K562 (cell line): Measurements from ENCODE around the gene TFAP2A. TPM values are rescaled to one million over a fixed set of nuclear protein-coding genes. Genes with fewer than 3 reads are reported as not detected.

Experiments used
- ATAC-seq: fragments of 200-7000 bp; cut with Tn5 transposase; 3 replicates; pipeline ENCODE4 v1.9.1; 2020; ENCODE audit warnings: moderate library complexity
- BruUV-seq: library from RNA; stranded (reverse); fragments of 400-500 nt; replicated peaks from 2 replicates; lab custom pipeline; 2021; lab: Mats Ljungman, UMichigan
- CTCF ChIA-PET: fragments of 300-600 bp; formaldehyde crosslinking; extraction: SDS; loops from one replicate; lab custom pipeline; 2021; ENCODE audit warnings: low intra/inter-chr PET ratio; lab: Yijun Ruan, JAX
- POLR2A ChIA-PET: fragments of 300-600, 350-650 bp; sonication (Branson Sonifier 250); formaldehyde crosslinking; extraction: SDS; loops from one replicate; lab custom pipeline; 2021; ENCODE audit warnings: antibody characterized with exemption, inconsistent platforms; lab: Yijun Ruan, JAX
- DNase-seq, 4 experiments: peaks; one replicate each; pipeline versions ENCODE4 v3.0.0 to v3.0.0-alpha.2; 2011 to 2018; ENCODE audit warnings: low spot score in 3 of 4, mixed read lengths in 3 of 4; ENCODE audit errors: extremely low read depth in 1 of 4
- FAIRE-seq: peaks from 2 replicates; lab custom pipeline; 2011; peaks lifted over from hg19 to GRCh38; lab: Jason Lieb, UNC
- H2AFZ ChIP-seq: 2 replicates; pipeline ENCODE4 v1.6.0; 2011; ENCODE audit warnings: low read depth, low read length, control low read depth, inconsistent platforms
- H3K27ac ChIP-seq: fragments of 200-600 bp; 3 replicates; pipeline ENCODE4 v1.8.0; 2011; ENCODE audit warnings: low read depth, mild to moderate bottlenecking, control low read depth, inconsistent platforms, low read length, moderate library complexity, mixed read lengths; ENCODE audit errors: extremely low read depth
- H3K27me3 ChIP-seq, 2 experiments: fragments of 300-600 bp in 1 of 2; 2 replicates in 1 of 2; 3 replicates in 1 of 2; pipeline versions ENCODE4 v1.6.0 to v1.8.0; 2011; ENCODE audit warnings: inconsistent platforms in 2 of 2, low read length in 2 of 2, mild to moderate bottlenecking in 1 of 2, mixed read lengths in 1 of 2, moderate library complexity in 1 of 2; ENCODE audit not compliant: control insufficient read depth in 2 of 2, insufficient read depth in 2 of 2
- H3K36me3 ChIP-seq: fragments of 300-600 bp; 3 replicates; pipeline ENCODE4 v1.8.0; 2011; ENCODE audit warnings: mild to moderate bottlenecking, low read length, inconsistent platforms; ENCODE audit not compliant: control insufficient read depth, insufficient read depth
- H3K4me1 ChIP-seq, 2 experiments: fragments of 200-600 bp in 1 of 2; replicated peaks in 1 of 2; 2 replicates in 1 of 2; 3 replicates in 1 of 2; pipeline versions ENCODE4 v1.5.1 to v1.8.0; 2011; ENCODE audit warnings: inconsistent platforms in 2 of 2, low read length in 2 of 2, mild to moderate bottlenecking in 1 of 2, mixed read lengths in 1 of 2, moderate library complexity in 1 of 2; ENCODE audit not compliant: control insufficient read depth in 2 of 2, insufficient read depth in 2 of 2
- H3K4me2 ChIP-seq: 2 replicates; pipeline ENCODE4 v1.6.1; 2011; ENCODE audit warnings: low read length, control low read depth, inconsistent platforms, mixed read lengths; ENCODE audit not compliant: insufficient read depth
- H3K4me3 ChIP-seq: fragments of 200-600 bp; sonication (generic), shearing (Covaris generic); 2 replicates; pipeline ENCODE4 v1.5.1; 2016; ENCODE audit warnings: control low read depth, inconsistent platforms
- H3K79me2 ChIP-seq: fragments of 200-600 bp; 3 replicates; pipeline ENCODE4 v1.8.0; 2011; ENCODE audit warnings: low read length, inconsistent platforms; ENCODE audit not compliant: control insufficient read depth, insufficient read depth
- H3K9ac ChIP-seq, 2 experiments: 2 replicates each; pipeline versions ENCODE4 v1.6.0 to v1.6.1; 2011; ENCODE audit warnings: low read depth in 2 of 2, low read length in 2 of 2, control low read depth in 1 of 2, inconsistent platforms in 1 of 2, mild to moderate bottlenecking in 1 of 2, mixed read lengths in 1 of 2; ENCODE audit not compliant: insufficient read depth in 1 of 2
- H3K9me1 ChIP-seq: one replicate; pipeline ENCODE4 v1.6.0; 2011; ENCODE audit warnings: inconsistent platforms, mild to moderate bottlenecking, low read length, moderate library complexity; ENCODE audit not compliant: control insufficient read depth, insufficient read depth
- H3K9me3 ChIP-seq: replicated peaks from 2 replicates; pipeline ENCODE4 v1.5.1; 2011; ENCODE audit warnings: low read depth, low read length, inconsistent platforms; ENCODE audit not compliant: control insufficient read depth, insufficient read depth
- H4K20me1 ChIP-seq: replicated peaks from 2 replicates; pipeline ENCODE4 v1.6.1; 2011; ENCODE audit warnings: low read length, inconsistent platforms, mixed read lengths; ENCODE audit not compliant: control insufficient read depth, insufficient read depth
- CCNT2 ChIP-seq: IDR thresholded peaks from 2 replicates; pipeline ENCODE4 v1.6.1; 2011; ENCODE audit warnings: borderline replicate concordance, low read depth, mild to moderate bottlenecking, moderate library complexity, mixed read lengths, low read length; ENCODE audit not compliant: insufficient read length; ENCODE audit errors: extremely low read depth
- CEBPG ChIP-seq, 3 experiments: fragments of 200-800 bp in 1 of 3; sonication (Bioruptor generic) in 1 of 3; sonication (generic) in 1 of 3; formaldehyde crosslinking in 1 of 3; IDR thresholded peaks in 2 of 3; conservative IDR thresholded peaks in 1 of 3; 2 replicates each; pipeline versions ENCODE4 v1.6.1 to v1.8.0; 2016 to 2022; ENCODE audit warnings: missing compliant biosample characterization in 2 of 3, missing genetic modification characterization in 2 of 3, mild to moderate bottlenecking in 1 of 3, missing genetic modification reagents in 1 of 3
- CXXC5 ChIP-seq: fragments of 250-450 bp; sonication (Bioruptor Pico); IDR thresholded peaks from 2 replicates; pipeline ENCODE4 v1.8.0; 2022; ENCODE audit warnings: inconsistent platforms, mild to moderate bottlenecking, moderate library complexity
- ETS2 ChIP-seq: IDR thresholded peaks from 2 replicates; pipeline ENCODE4 v1.6.1; 2016; ENCODE audit warnings: borderline replicate concordance, missing genetic modification characterization, mild to moderate bottlenecking, moderate library complexity, missing compliant biosample characterization; ENCODE audit not compliant: poor library complexity, severe bottlenecking
- GTF2B ChIP-seq: IDR thresholded peaks from 2 replicates; pipeline ENCODE4 v1.6.1; 2011; ENCODE audit not compliant: insufficient read length; ENCODE audit errors: extremely low read depth
- KDM4B ChIP-seq, 2 experiments: fragments of 450-650 bp in 1 of 2; sonication (generic) in 1 of 2; IDR thresholded peaks; 2 replicates each; pipeline ENCODE4 v1.6.1; 2016 to 2017; ENCODE audit warnings: borderline replicate concordance in 2 of 2, antibody characterized with exemption in 1 of 2, low read depth in 1 of 2, mild to moderate bottlenecking in 1 of 2
- NR2C1 ChIP-seq, 2 experiments: fragments of 450-650 bp; IDR thresholded peaks; 2 replicates each; pipeline ENCODE4 v1.6.1; 2017; ENCODE audit warnings: mild to moderate bottlenecking in 2 of 2, antibody characterized with exemption in 1 of 2, inconsistent platforms in 1 of 2, missing compliant biosample characterization in 1 of 2, missing genetic modification characterization in 1 of 2
- NR2C2 ChIP-seq, 2 experiments: fragments of 200-800 bp in 1 of 2; sonication (Bioruptor generic) in 1 of 2; sonication (generic) in 1 of 2; formaldehyde crosslinking in 1 of 2; IDR thresholded peaks; 2 replicates each; pipeline versions ENCODE4 v1.6.1 to v1.8.0; 2016 to 2022; ENCODE audit warnings: mild to moderate bottlenecking in 1 of 2, missing compliant biosample characterization in 1 of 2, missing genetic modification characterization in 1 of 2, missing genetic modification reagents in 1 of 2
- PHF21A ChIP-seq: fragments of 450-650 bp; IDR thresholded peaks from 2 replicates; pipeline ENCODE4 v1.6.1; 2017; ENCODE audit warnings: low read depth, borderline replicate concordance
- POLR2H ChIP-seq: IDR thresholded peaks from 2 replicates; pipeline ENCODE4 v1.6.1; 2016; ENCODE audit warnings: missing genetic modification characterization, low read depth, mild to moderate bottlenecking, control low read depth, missing compliant biosample characterization, moderate library complexity
- U2AF2 ChIP-seq: fragments of 200-400 bp; formaldehyde crosslinking; optimal IDR thresholded peaks from 2 replicates; pipeline ENCODE3; 2017; ENCODE audit warnings: low read depth, mild to moderate bottlenecking, low read length
- WGBS: fragments of 100-300 bp; shearing (Covaris generic); methylation state at CpG from one replicate; pipeline ENCODE4 v1.1.6; 2016; ENCODE audit warnings: low coverage, mixed read lengths; ENCODE audit not compliant: insufficient coverage; ENCODE audit errors: missing lambda C conversion rate; 5-methylcytosine and 5-hydroxymethylcytosine counted together
- in situ Hi-C: fragments of 300-500 bp; cut with MboI; formaldehyde crosslinking; loops from 4 replicates; pipeline ENCODE4 v1.15.0; 2018; ENCODE audit warnings: inconsistent platforms, mixed read lengths
- intact Hi-C: fragments of 100-400 bp; cut with micrococcal nuclease; formaldehyde crosslinking; loops from 2 replicates; pipeline ENCODE4 v1.14.2; 2022
- polyA plus RNA-seq, 8 experiments: library from polyadenylated mRNA; depleted of rRNA in 4 of 8; stranded (reverse) in 5 of 8; unstranded in 3 of 8; fragments of >200 nt; fragmentation: Nextera tagmentation in 2 of 8; fragmentation: Illumina TruSeq in 1 of 8; extraction: Ambion mirVana in 2 of 8; extraction: Trizol in 1 of 8; gene quantifications; 2 replicates each; pipeline versions ENCODE4 v1.2.1 to v1.2.3, GENCODE V29; 2011 to 2014; ENCODE audit warnings: inconsistent platforms in 1 of 8, missing spikeins in 1 of 8
- total RNA-seq, 7 experiments: library from RNA; depleted of rRNA in 6 of 7; stranded (reverse); fragments of >200 nt in 6 of 7; fragmentation: Illumina TruSeq in 2 of 7; extraction: Trizol in 2 of 7; gene quantifications; 2 replicates each; pipeline versions ENCODE4 v1.2.1 to v1.2.3, GENCODE V29; 2011 to 2021; ENCODE audit warnings: low replicate concordance in 1 of 7
- TF ChIP-seq, protein P1 (sequence below): fragments of 450-650 bp; IDR thresholded peaks from 2 replicates; pipeline ENCODE4 v1.6.1; 2016; ENCODE audit warnings: borderline replicate concordance
- TF ChIP-seq, protein P2 (sequence below): sonication (generic); formaldehyde crosslinking; IDR thresholded peaks from 2 replicates; pipeline ENCODE4 v1.8.1; 2023; ENCODE audit warnings: mild to moderate bottlenecking, missing genetic modification reagents

Gene TFAP2A
- total and polyA plus RNA-seq, 9 of the 15 experiments (the other 6 are each of a cell fraction or from before 2014, with no cell fraction given): 0.14 to 0.53 (median 0.19) TPM; not detected in 1

DNA sequence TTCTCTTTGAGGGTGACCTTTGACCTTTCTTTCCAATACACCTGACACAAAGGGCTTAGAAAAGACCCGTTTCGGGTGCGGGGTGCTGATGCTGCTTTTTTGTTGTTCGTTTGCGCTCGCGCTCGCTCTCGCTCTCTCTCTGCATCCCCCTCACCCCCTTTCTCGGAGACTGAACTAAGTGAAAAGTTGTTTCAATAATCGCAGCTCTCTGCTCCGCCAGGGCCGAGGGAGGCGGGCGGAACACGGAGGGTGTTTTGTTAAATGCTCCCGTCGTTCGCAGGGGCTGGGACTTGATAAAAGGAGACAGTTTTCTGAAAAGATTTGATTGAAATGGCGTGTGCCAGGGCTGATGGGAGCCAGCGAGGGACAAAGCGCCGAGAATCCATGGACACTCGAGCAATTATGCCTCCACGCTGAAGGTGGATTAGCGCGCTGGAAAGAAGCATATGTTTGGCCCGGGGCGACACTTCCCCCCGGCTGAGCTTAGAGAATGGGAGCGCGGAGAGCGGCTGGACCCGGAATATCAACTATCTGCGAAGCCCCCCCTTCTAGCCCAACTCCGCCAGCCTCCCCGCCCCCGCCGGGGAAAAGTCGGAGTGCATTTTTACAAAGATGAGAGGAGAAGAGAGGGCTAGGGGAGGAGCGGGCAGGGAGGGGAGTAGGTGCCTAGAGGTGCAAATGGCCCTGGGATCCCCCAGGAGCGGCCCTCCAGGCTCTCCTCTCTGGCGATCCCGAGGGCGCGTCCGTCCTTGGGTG, 25.0 kb downstream of the TFAP2A start:
- no peak for FAIRE-seq

More for the DNA sequence above, 25.0 kb downstream of the TFAP2A start:
- Histone ChIP-seq H3K4me3 (no peak overlapping the region), H3K36me3 (no peaks in the 10 kb centered on the region), H4K20me1 (no peaks in the 10 kb centered on the region), H3K27ac (no peak overlapping the region), H3K27me3 (no peaks in the 10 kb centered on the region), H3K9me1 (no peaks in the 10 kb centered on the region), H3K9me3 (no peaks in the 10 kb centered on the region), H3K4me1 (no peaks in the 10 kb centered on the region), H2AFZ (no peak overlapping the region), H3K79me2 (no peaks in the 10 kb centered on the region), H3K9ac (no peak overlapping the region), H3K4me2 (no peak overlapping the region)
- POLR2A ChIA-PET: interaction anchor here (1.0 kb wide), 1 partner anchor 14 kb away, joined by 3 read pairs; no protein-coding TSS in a partner anchor
- intact Hi-C loops: no loop called here
- WGBS: 86% methylated on average over 46 of the region's 47 CpGs
- CTCF ChIA-PET: interaction anchor here (0.6 kb wide), 1 partner anchor 259 kb away, joined by 3 read pairs; no protein-coding TSS in a partner anchor
- no peak for DNase-seq
- TF ChIP-seq, protein P1, sequence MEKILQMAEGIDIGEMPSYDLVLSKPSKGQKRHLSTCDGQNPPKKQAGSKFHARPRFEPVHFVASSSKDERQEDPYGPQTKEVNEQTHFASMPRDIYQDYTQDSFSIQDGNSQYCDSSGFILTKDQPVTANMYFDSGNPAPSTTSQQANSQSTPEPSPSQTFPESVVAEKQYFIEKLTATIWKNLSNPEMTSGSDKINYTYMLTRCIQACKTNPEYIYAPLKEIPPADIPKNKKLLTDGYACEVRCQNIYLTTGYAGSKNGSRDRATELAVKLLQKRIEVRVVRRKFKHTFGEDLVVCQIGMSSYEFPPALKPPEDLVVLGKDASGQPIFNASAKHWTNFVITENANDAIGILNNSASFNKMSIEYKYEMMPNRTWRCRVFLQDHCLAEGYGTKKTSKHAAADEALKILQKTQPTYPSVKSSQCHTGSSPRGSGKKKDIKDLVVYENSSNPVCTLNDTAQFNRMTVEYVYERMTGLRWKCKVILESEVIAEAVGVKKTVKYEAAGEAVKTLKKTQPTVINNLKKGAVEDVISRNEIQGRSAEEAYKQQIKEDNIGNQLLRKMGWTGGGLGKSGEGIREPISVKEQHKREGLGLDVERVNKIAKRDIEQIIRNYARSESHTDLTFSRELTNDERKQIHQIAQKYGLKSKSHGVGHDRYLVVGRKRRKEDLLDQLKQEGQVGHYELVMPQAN: no peak
- TF ChIP-seq, protein P2, sequence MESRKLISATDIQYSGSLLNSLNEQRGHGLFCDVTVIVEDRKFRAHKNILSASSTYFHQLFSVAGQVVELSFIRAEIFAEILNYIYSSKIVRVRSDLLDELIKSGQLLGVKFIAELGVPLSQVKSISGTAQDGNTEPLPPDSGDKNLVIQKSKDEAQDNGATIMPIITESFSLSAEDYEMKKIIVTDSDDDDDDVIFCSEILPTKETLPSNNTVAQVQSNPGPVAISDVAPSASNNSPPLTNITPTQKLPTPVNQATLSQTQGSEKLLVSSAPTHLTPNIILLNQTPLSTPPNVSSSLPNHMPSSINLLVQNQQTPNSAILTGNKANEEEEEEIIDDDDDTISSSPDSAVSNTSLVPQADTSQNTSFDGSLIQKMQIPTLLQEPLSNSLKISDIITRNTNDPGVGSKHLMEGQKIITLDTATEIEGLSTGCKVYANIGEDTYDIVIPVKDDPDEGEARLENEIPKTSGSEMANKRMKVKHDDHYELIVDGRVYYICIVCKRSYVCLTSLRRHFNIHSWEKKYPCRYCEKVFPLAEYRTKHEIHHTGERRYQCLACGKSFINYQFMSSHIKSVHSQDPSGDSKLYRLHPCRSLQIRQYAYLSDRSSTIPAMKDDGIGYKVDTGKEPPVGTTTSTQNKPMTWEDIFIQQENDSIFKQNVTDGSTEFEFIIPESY (CRISPR knock-in tag): 0 out of 2 replicates have a peak, but pooled peaks have one; percentile 26
- TF ChIP-seq GTF2B (no peak), CXXC5 (no peak), NR2C1 (IDR thresholded peaks at IDR 0.05) (peak; percentile 64), NR2C1 (tag; IDR thresholded peaks at IDR 0.05) (peak; percentile 66), CCNT2 (no peak), CEBPG (CRISPR knock-in tag; IDR thresholded peaks at IDR 0.05) (no peak), CEBPG (tag; conservative IDR thresholded peaks at IDR 0.05 in 1 of 2, IDR thresholded peaks at IDR 0.05 in 1 of 2) (no peak), PHF21A (no peak), U2AF2 (no peak), POLR2H (tag) (no peak), NR2C2 (CRISPR knock-in tag; IDR thresholded peaks at IDR 0.05) (no peak), NR2C2 (tag; IDR thresholded peaks at IDR 0.05) (peak; percentile 47; the same call in 1 of the 2 replicates), KDM4B (IDR thresholded peaks at IDR 0.05; ENCODE audit: borderline replicate concordance in 2 of 2, low read depth in 1 of 2) (no peak), ETS2 (tag) (no peak)
- in situ Hi-C loops: no loop called here
- ATAC-seq: no peak
- BruUV-seq: no TSS peak
